ENCODE data around the gene A1BG. TPM values are rescaled to one million over a fixed set of nuclear protein-coding genes. Genes with fewer than 3 reads are reported as not detected.

The A1BG gene
- total RNA-seq, 2 experiments from 2014 or later, result 26.9 to 47.2 TPM

- H3K9me3 ChIP-seq (ENCODE audit: low read length), result no peaks in the 10 kb centered on the region
- DNase-seq (ENCODE audit: low spot score), result no peak
- TF ChIP-seq CTCF (conservative IDR thresholded peaks at IDR 0.05; ENCODE audit: low read length) (no peak), EZH2phosphoT487 (IDR thresholded peaks at IDR 0.05; ENCODE audit: borderline replicate concordance, low read depth, low read length) (no peak)
- no peak overlapping the region for H3K27ac ChIP-seq (ENCODE audit: low read depth, low read length, poor library complexity, severe bottlenecking)
- H3K4me3 ChIP-seq (ENCODE audit: low read depth, low read length, poor library complexity, severe bottlenecking), result no peak overlapping the region
- peaks cover 3% of the 10 kb centered on the region; the same call in 1 of the 2 replicates for H3K36me3 ChIP-seq (ENCODE audit: insufficient read depth, low read length)
- H2AFZ ChIP-seq (ENCODE audit: low read length), result no peak overlapping the region
- no peaks in the 10 kb centered on the region for H3K79me2 ChIP-seq (ENCODE audit: insufficient read depth, low read depth, low read length)
- no peaks in the 10 kb centered on the region for H3K9me2 ChIP-seq (ENCODE audit: insufficient read depth, low read length)
- no TSS peak for BruUV-seq (replicated peaks)
- no peak overlapping the region for H3K4me2 ChIP-seq (ENCODE audit: low read length)
- CTCF ChIA-PET (ENCODE audit: unreplicated experiment), result no interaction called here
- intact Hi-C loops (cut with micrococcal nuclease; ENCODE audit: unreplicated experiment), result no loop called here
- POLR2A ChIA-PET, result no interaction called here
- H3K4me1 ChIP-seq (ENCODE audit: insufficient read depth, low read length, poor library complexity, severe bottlenecking), result peaks cover 6% of the 10 kb centered on the region
- H4K20me1 ChIP-seq (ENCODE audit: insufficient read depth, low read length), result no peaks in the 10 kb centered on the region
Observed at GRCh38 chr19:58332697-58333096, 20.6 kb downstream of the A1BG start.

GRCh38 chr19:58330458-58330857 is 22.8 kb downstream of the A1BG start:
- Histone ChIP-seq H3K36me3 (ENCODE audit: insufficient read depth, low read length) (peaks cover 3% of the 10 kb centered on the region; the same call in 1 of the 2 replicates), H3K4me2 (ENCODE audit: low read length) (no peak overlapping the region), H4K20me1 (ENCODE audit: insufficient read depth, low read length) (no peaks in the 10 kb centered on the region), H2AFZ (ENCODE audit: low read length) (no peak overlapping the region), H3K9me2 (ENCODE audit: insufficient read depth, low read length) (no peaks in the 10 kb centered on the region), H3K4me1 (ENCODE audit: insufficient read depth, low read length, poor library complexity, severe bottlenecking) (peaks cover 14% of the 10 kb centered on the region), H3K4me3 (ENCODE audit: low read depth, low read length, poor library complexity, severe bottlenecking) (no peak overlapping the region), H3K9me3 (ENCODE audit: low read length) (no peaks in the 10 kb centered on the region), H3K27ac (ENCODE audit: low read depth, low read length, poor library complexity, severe bottlenecking) (no peak overlapping the region), H3K79me2 (ENCODE audit: insufficient read depth, low read depth, low read length) (peaks cover 4% of the 10 kb centered on the region; the same call in 1 of the 2 replicates)
- intact Hi-C loops (cut with micrococcal nuclease; ENCODE audit: unreplicated experiment), result no loop called here
- no peak for TF ChIP-seq EZH2phosphoT487 (IDR thresholded peaks at IDR 0.05; ENCODE audit: borderline replicate concordance, low read depth, low read length)
- no peak for TF ChIP-seq CTCF (conservative IDR thresholded peaks at IDR 0.05; ENCODE audit: low read length)
- DNase-seq (ENCODE audit: low spot score), result no peak
- POLR2A ChIA-PET, result interaction anchor here (0.9 kb wide), 1 partner anchor 63 kb away, joined by 3 read pairs; no protein-coding TSS in a partner anchor
- BruUV-seq (replicated peaks), result no TSS peak
- CTCF ChIA-PET (ENCODE audit: unreplicated experiment), result no interaction called here

- ChIA-PET CTCF (ENCODE audit: unreplicated experiment) (no interaction called here), POLR2A (no interaction called here)
- peak; percentile 59 for DNase-seq (ENCODE audit: low spot score)
- no peak overlapping the region for H3K4me2 ChIP-seq (ENCODE audit: low read length)
- H3K79me2 ChIP-seq (ENCODE audit: insufficient read depth, low read depth, low read length), result peaks cover 4% of the 10 kb centered on the region; the same call in 1 of the 2 replicates
- peaks cover 16% of the 10 kb centered on the region for H3K4me1 ChIP-seq (ENCODE audit: insufficient read depth, low read length, poor library complexity, severe bottlenecking)
- no peak overlapping the region for H3K27ac ChIP-seq (ENCODE audit: low read depth, low read length, poor library complexity, severe bottlenecking)
- no peaks in the 10 kb centered on the region for H3K9me2 ChIP-seq (ENCODE audit: insufficient read depth, low read length)
- no peaks in the 10 kb centered on the region for H3K9me3 ChIP-seq (ENCODE audit: low read length)
- no peak overlapping the region for H2AFZ ChIP-seq (ENCODE audit: low read length)
- no peak overlapping the region for H3K4me3 ChIP-seq (ENCODE audit: low read depth, low read length, poor library complexity, severe bottlenecking)
- H3K36me3 ChIP-seq (ENCODE audit: insufficient read depth, low read length), result no peaks in the 10 kb centered on the region
- TF ChIP-seq CTCF (conservative IDR thresholded peaks at IDR 0.05; ENCODE audit: low read length), result peak; percentile 75
- no peak for TF ChIP-seq EZH2phosphoT487 (IDR thresholded peaks at IDR 0.05; ENCODE audit: borderline replicate concordance, low read depth, low read length)
- H4K20me1 ChIP-seq (ENCODE audit: insufficient read depth, low read length), result no peaks in the 10 kb centered on the region
- intact Hi-C loops (cut with micrococcal nuclease; ENCODE audit: unreplicated experiment), result loop anchor here (5.0 kb wide), 3 partner anchors 78 to 188 kb away; partner anchors contain the start of genes ZBTB45, ZNF324 and ZNF584
- no TSS peak for BruUV-seq (replicated peaks)
Observed at GRCh38 chr19:58328999-58329398, 24.3 kb downstream of the A1BG start.

All from OCI-LY7 (cell line).